ENCODE measurements around the gene PPP2R2D.
A peak's percentile ranks its signal among the peaks of the same experiment; 100 is the strongest.
"Not testable (repeated sequence)": the region's sequence is repeated elsewhere in the genome, so short reads cannot be mapped to it uniquely, and the experiment has no call there.

The PPP2R2D gene

GRCh38 chr10:131930150-131930549 lies 29.3 kb downstream of the PPP2R2D start:
- DNase-seq, result no peak

- no peak for DNase-seq
Observed at GRCh38 chr10:131930586-131931330, 29.9 kb downstream of the PPP2R2D start.

GRCh38 chr10:131931981-131932380 lies 31.2 kb downstream of the PPP2R2D start:
- no peak for DNase-seq

- no peak for DNase-seq
Observed at GRCh38 chr10:131933016-131933695, 32.3 kb downstream of the PPP2R2D start.

GRCh38 chr10:131933696-131934086 lies 32.9 kb downstream of the PPP2R2D start:
- no peak for DNase-seq

- DNase-seq, result no peak
Observed at GRCh38 chr10:131934769-131935168, 34.0 kb downstream of the PPP2R2D start.

GRCh38 chr10:131935260-131935659 lies 34.5 kb downstream of the PPP2R2D start:
- DNase-seq, result no peak

GRCh38 chr10:131936294-131936693 lies 35.5 kb downstream of the PPP2R2D start:
- DNase-seq, result no peak

- no peak for DNase-seq
Observed at GRCh38 chr10:131936736-131937135, 35.9 kb downstream of the PPP2R2D start.

- DNase-seq, result peak; percentile 15
Observed at GRCh38 chr10:131937836-131938235, 37.0 kb downstream of the PPP2R2D start.

- no peak for DNase-seq
Observed at GRCh38 chr10:131938681-131939080, 37.9 kb downstream of the PPP2R2D start.

- no peak for DNase-seq
Observed at GRCh38 chr10:131942455-131942854, 41.6 kb downstream of the PPP2R2D start.

GRCh38 chr10:131943021-131943814 lies 42.4 kb downstream of the PPP2R2D start:
- DNase-seq, result no peak

- DNase-seq, result no peak
Observed at GRCh38 chr10:131944412-131944811, 43.6 kb downstream of the PPP2R2D start.

- no peak for DNase-seq
Observed at GRCh38 chr10:131944976-131945695, 44.3 kb downstream of the PPP2R2D start.

GRCh38 chr10:131946321-131946751 lies 45.5 kb downstream of the PPP2R2D start:
- DNase-seq, result peak; percentile 72

- DNase-seq, result no peak
Observed at GRCh38 chr10:131946880-131947279, 46.1 kb downstream of the PPP2R2D start.

- peak; percentile 24 for DNase-seq
Observed at GRCh38 chr10:131947631-131948347, 47.0 kb downstream of the PPP2R2D start.

GRCh38 chr10:131948501-131948900 lies 47.7 kb downstream of the PPP2R2D start:
- no peak for DNase-seq

- no peak for DNase-seq
Observed at GRCh38 chr10:131949041-131949862, 48.4 kb downstream of the PPP2R2D start.

GRCh38 chr10:131949908-131950307 lies 49.1 kb downstream of the PPP2R2D start:
- not testable (repeated sequence) for DNase-seq
